SK-N-MC (cell line): ENCODE measurements around the gene TTLL10.

Experiments used
- EZH2 ChIP-seq: fragments of 200-600 bp; sonication (generic); IDR thresholded peaks from one replicate; pipeline ENCODE4 v1.6.1; 2017; ENCODE audit warnings: antibody characterized with exemption
- POLR2AphosphoS5 ChIP-seq: IDR thresholded peaks from 2 replicates; pipeline ENCODE4 v1.6.1; 2012; ENCODE audit warnings: mild to moderate bottlenecking, low read depth, low read length, borderline replicate concordance

- TF ChIP-seq POLR2AphosphoS5, result no peak
- no peak for TF ChIP-seq EZH2
Observed at GRCh38 chr1:1135339-1136136, 38.1 kb upstream of the TTLL10 start.
